Mucosa of descending colon (tissue), 3 donors: ENCODE results near the gene KIRREL3. TPM values are rescaled to one million over a fixed set of nuclear protein-coding genes. Genes with fewer than 3 reads are reported as not detected.

ENCODE experiments used
- ATAC-seq: fragments of 200-7000 bp; cut with Tn5 transposase; one replicate; pipeline ENCODE4 v1.9.1; 2020; ENCODE audit warnings: mild to moderate bottlenecking, moderate library complexity
- DNase-seq, 3 donors: peaks; one replicate each; pipeline ENCODE4 v3.0.0-alpha.2; 2020
- H3K36me3 ChIP-seq: fragments of 200-600 bp; one replicate; pipeline ENCODE4 v1.8.0; 2021; ENCODE audit warnings: low read depth, mild to moderate bottlenecking
- H3K4me1 ChIP-seq: fragments of 200-600 bp; one replicate; pipeline ENCODE4 v1.8.0; 2021; ENCODE audit warnings: low read depth, mild to moderate bottlenecking
- H3K4me3 ChIP-seq: fragments of 200-600 bp; one replicate; pipeline ENCODE4 v1.8.0; 2021; ENCODE audit warnings: mild to moderate bottlenecking
- H3K9me3 ChIP-seq: fragments of 200-600 bp; one replicate; pipeline ENCODE4 v1.8.0; 2021; ENCODE audit warnings: mild to moderate bottlenecking
- CTCF ChIP-seq: fragments of 200-600 bp; IDR thresholded peaks from one replicate; pipeline ENCODE4 v1.8.0; 2022; ENCODE audit warnings: antibody characterized with exemption, mild to moderate bottlenecking
- intact Hi-C, 2 donors: fragments of 100-400 bp; cut with DNase I in 1 of 2; cut with micrococcal nuclease in 1 of 2; formaldehyde crosslinking; loops; one replicate each; pipeline versions ENCODE4 v1.11.0 to v1.11.1; 2022; cut with DNase I, micrococcal nuclease
- total RNA-seq, 3 donors: library from RNA; stranded (reverse); fragmentation: NEBNext Ultra II Directional in 2 of 3; extraction: Animal tissue kit (Norgen Biotek cat#: 25700) in 2 of 3; gene quantifications; one replicate each; pipeline versions ENCODE4 v1.2.1 to v1.2.4, GENCODE V29; 2021 to 2023
- donor health status: DM: no; HTN: no; CAD: no; lungs with moderate emphysema.
- donor health status: DM: no; HTN: no; CAD: no.
- donor health status: DM: no; HTN: yes; CAD: no.

The KIRREL3 gene
- total RNA-seq, 3 donors from 2014 or later: 0.23 to 2.4 (median 0.70) TPM

- intact Hi-C loops: no loop called here
- TF ChIP-seq CTCF: no peak
- no peak for DNase-seq
These were observed 567.2 kb downstream of the KIRREL3 start for GRCh38 chr11:126433244-126433846.

GRCh38 chr11:126432525-126432924 is 568.0 kb downstream of the KIRREL3 start:
- Histone ChIP-seq H3K9me3 (no peaks in the 10 kb centered on the region), H3K4me1 (peaks cover 28% of the 10 kb centered on the region), H3K36me3 (no peaks in the 10 kb centered on the region), H3K4me3 (no peak overlapping the region)
- intact Hi-C loops: no loop called here
- DNase-seq (peak in 1 of 3 donors; percentile 27), ATAC-seq (no peak)
- no peak for TF ChIP-seq CTCF

More at GRCh38 chr11:126433244-126433846, 567.2 kb downstream of the KIRREL3 start:
- Histone ChIP-seq H3K36me3 (no peaks in the 10 kb centered on the region), H3K4me1 (peaks cover 28% of the 10 kb centered on the region), H3K4me3 (no peak overlapping the region), H3K9me3 (no peaks in the 10 kb centered on the region)
- ATAC-seq: no peak

- no peak for TF ChIP-seq CTCF
- no peaks in the 10 kb centered on the region for H3K36me3 ChIP-seq
- intact Hi-C loops: no loop called here
- no peak for DNase-seq
- H3K4me1 ChIP-seq: peaks cover 31% of the 10 kb centered on the region
- no peaks in the 10 kb centered on the region for H3K9me3 ChIP-seq
- no peak overlapping the region for H3K4me3 ChIP-seq
- ATAC-seq: no peak
These were observed 568.5 kb downstream of the KIRREL3 start for GRCh38 chr11:126432065-126432461.

GRCh38 chr11:126431401-126432064 is 569.0 kb downstream of the KIRREL3 start:
- no peak for TF ChIP-seq CTCF
- H3K36me3 ChIP-seq: no peaks in the 10 kb centered on the region
- H3K4me3 ChIP-seq: no peak overlapping the region
- peak; percentile 84 for ATAC-seq
- peaks cover 32% of the 10 kb centered on the region for H3K4me1 ChIP-seq
- H3K9me3 ChIP-seq: no peaks in the 10 kb centered on the region
- intact Hi-C loops: no loop called here
- DNase-seq: peak; percentile 71 to 88 (median 78)

GRCh38 chr11:126430581-126431335 is 569.8 kb downstream of the KIRREL3 start:
- H3K4me1 ChIP-seq: peaks cover 32% of the 10 kb centered on the region
- DNase-seq: peak; percentile 64 to 75 (median 71)
- H3K36me3 ChIP-seq: no peaks in the 10 kb centered on the region
- intact Hi-C loops: no loop called here
- no peak overlapping the region for H3K4me3 ChIP-seq
- no peaks in the 10 kb centered on the region for H3K9me3 ChIP-seq
- TF ChIP-seq CTCF: no peak
- peak; percentile 80 for ATAC-seq
